HCT116 (cell line): ENCODE data around the gene NRXN2.

Source experiments
- CTCF ChIP-seq, 3 experiments: fragments of 200-600 bp in 1 of 3; sonication (generic) in 1 of 3; IDR thresholded peaks in 2 of 3; conservative IDR thresholded peaks in 1 of 3; 2 replicates each; pipeline ENCODE4 v1.5.1; 2012 to 2017; ENCODE audit warnings: low read depth in 2 of 3, low read length in 2 of 3, antibody characterized with exemption in 1 of 3, borderline replicate concordance in 1 of 3, control low read depth in 1 of 3, mild to moderate bottlenecking in 1 of 3, mixed read lengths in 1 of 3, mixed run types in 1 of 3, moderate library complexity in 1 of 3; ENCODE audit not compliant: insufficient read depth in 1 of 3
- EZH2 ChIP-seq: fragments of 200-600 bp; sonication (generic); IDR thresholded peaks from 2 replicates; pipeline ENCODE4 v1.6.1; 2017; ENCODE audit warnings: antibody characterized with exemption, mixed run types
- MAX ChIP-seq: IDR thresholded peaks from 2 replicates; pipeline ENCODE4 v1.6.1; 2012
- POLR2AphosphoS5 ChIP-seq: IDR thresholded peaks from 2 replicates; pipeline ENCODE4 v1.6.1; 2011; ENCODE audit warnings: mild to moderate bottlenecking, low read depth, low read length, moderate library complexity
- SP1 ChIP-seq: IDR thresholded peaks from 2 replicates; pipeline ENCODE4 v1.6.1; 2012; ENCODE audit warnings: low read depth
- SRF ChIP-seq: IDR thresholded peaks from 2 replicates; pipeline ENCODE4 v1.6.1; 2012; ENCODE audit warnings: low read depth
- TCF7L2 ChIP-seq: IDR thresholded peaks from 2 replicates; pipeline ENCODE4 v1.7.0; 2011; ENCODE audit warnings: borderline replicate concordance, inconsistent platforms; ENCODE audit not compliant: insufficient read depth, insufficient read length; ENCODE audit errors: extremely low read depth

DNA sequence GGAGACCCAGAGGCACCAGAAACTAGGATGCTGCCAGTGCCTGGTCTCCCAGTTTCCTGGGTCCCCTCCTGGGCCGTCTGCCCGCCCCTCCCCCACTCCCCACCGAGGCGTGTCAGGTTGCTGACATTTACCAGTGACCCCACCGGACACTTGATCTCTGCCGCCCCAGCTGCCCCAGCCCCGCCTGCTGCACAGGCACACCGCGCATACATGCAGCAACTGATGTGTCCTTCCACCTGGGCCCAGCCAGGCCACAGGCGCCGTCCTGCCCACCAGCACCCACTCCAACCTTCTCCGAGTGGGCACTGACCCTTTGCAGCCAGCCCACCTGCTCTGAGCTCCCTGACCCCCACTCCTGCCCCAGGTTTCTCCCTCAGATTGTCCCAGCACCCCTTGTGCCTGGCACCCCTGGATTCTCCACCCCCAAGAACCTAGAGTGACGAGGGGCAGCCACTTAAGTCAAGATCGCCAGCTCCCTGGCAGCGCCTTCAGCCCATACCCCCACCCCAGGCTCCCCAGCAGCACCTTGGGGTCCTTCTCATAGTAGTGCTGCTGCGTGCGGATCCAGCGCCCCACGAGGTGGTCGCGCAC, 36.2 kb upstream of the NRXN2 start:
- TF ChIP-seq CTCF (IDR thresholded peaks at IDR 0.05 in 2 of 3, conservative IDR thresholded peaks at IDR 0.05 in 1 of 3; ENCODE audit: borderline replicate concordance in 1 of 3, insufficient read depth in 1 of 3, low read depth in 2 of 3, low read length in 2 of 3) (no peak), MAX (no peak), SP1 (no peak), SRF (no peak), EZH2 (no peak), POLR2AphosphoS5 (no peak), TCF7L2 (no peak)
